Iris pigment epithelial cell (primary cell): Measurements from ENCODE around the gene SLC25A13.

Source experiments
- DNase-seq: peaks from one replicate; pipeline ENCODE4 v3.0.0-alpha.2; 2011; ENCODE audit warnings: low read depth

SLC25A13 gene

DNA sequence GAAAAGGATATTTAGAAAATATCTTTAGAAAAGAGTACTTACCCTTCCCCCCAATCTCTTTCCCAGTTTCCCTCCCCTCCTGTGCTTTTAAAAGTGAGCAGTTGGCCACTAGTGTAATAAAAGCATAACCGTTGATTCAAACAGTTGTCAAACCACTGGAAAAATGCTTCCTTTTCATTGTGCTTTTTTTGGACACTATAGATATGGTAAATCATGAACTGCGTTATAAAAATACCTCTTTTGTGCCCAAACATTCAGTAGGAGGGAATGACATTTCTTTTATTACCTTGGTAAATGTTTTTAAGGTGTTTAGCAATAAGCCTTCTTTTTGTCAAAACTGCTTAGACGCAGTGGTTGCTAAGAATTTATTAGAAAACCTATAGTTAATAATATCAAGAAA lies 232.4 kb downstream of the SLC25A13 start:
- no peak for DNase-seq

DNA sequence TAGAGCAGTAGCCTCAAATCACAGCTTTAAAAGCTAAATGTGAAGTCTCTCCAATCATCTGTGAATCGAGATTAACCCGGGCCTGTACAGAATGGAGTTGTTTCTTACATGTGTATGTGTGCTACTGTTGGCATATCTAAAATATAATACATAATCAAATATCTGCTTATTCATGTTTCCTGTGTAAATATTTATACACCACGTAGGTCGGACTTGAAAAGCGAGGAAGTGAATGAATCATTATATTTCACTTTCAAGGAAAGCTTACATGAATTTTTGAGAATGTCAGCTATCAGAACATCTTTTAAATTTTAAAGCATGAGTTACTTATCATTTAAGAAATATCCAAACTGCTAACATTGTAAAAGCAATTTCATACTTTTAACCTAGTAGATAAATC lies 233.3 kb downstream of the SLC25A13 start:
- peak; percentile 64 for DNase-seq

DNA sequence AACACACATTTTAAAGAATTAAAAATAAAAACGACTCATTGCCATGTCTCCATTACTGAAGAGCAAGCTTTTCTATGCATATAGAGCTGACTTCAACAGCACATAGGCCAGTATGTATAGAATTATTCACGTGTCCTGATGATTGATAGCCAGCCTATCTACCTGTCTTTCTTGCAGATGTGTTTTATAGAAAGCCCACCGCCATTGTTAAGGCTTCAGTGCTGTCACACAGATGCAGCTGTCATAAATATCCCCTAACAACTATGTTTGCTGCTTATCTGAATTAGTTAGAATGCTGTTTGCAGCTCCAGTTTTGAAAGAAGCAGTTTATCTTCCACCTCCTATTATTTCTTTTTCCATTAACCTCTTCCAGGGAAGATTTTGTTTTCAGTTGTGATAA lies 235.9 kb downstream of the SLC25A13 start:
- no peak for DNase-seq

DNA sequence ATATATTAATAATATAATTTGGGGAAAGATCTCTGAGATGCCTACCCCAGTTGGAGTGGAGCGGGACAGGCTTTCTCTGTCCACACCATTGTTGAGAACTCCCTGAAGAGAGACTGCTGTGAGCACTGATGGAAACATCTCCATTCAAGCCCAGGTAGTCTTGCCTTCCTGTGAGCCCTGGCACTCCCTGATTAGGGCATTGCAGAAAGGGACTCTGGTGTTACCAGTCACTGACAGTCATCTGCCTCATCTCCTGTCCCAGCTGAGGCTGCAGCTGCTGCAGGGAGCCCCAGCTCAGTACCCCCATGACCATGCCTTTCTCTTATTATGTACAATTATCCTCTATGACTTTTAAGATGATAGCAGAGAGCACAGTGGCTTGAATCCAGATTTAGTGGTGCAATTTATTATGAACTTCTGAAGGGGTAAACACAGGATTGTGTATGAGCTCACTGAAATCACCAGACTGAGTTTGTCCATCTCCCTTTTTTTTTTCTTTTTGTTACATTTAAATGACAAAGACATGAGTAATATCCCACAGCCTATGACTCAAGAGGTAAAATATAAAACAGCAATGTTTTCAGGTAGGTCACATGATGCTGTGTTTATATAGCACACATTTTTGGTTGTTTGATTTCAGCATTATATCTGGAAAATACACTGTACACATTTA lies 236.9 kb downstream of the SLC25A13 start:
- peak; percentile 80 for DNase-seq

DNA sequence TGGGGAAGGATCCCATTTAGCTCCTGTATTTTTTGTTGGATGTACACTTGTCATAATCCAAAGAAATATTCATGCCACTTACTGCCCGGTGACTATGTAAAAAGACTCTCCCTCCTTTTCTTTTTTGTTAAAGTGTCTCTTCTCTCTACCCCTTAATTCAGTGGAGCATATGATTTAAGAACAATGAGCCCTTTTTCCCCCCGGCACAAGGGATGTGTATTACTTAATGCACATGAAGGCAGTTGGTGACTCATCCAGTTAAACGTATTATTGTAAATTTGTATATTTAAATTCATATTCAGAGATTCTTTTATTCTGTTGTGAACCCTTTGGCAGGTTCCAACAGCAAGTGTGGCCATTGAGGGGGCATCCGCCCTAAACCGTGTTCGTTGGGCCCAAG lies 241.9 kb downstream of the SLC25A13 start:
- peak; percentile 16 for DNase-seq

DNA sequence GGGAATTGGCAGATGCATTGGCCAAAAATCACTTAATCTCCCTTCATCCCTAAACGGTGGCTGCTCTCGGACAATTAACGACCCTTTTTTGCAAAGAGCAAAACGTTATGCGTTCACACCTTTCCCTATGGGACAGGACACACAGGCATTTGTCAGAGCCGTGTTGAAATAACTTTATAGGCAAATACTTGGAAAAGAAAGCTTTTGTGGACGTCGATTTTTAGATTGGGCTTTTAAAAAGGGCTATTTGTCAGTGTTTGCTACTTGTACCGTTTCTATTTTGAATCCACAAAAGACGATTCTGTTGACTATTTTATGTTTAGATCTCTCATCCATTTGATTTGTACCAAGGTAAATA lies 245.6 kb downstream of the SLC25A13 start:
- no peak for DNase-seq

DNA sequence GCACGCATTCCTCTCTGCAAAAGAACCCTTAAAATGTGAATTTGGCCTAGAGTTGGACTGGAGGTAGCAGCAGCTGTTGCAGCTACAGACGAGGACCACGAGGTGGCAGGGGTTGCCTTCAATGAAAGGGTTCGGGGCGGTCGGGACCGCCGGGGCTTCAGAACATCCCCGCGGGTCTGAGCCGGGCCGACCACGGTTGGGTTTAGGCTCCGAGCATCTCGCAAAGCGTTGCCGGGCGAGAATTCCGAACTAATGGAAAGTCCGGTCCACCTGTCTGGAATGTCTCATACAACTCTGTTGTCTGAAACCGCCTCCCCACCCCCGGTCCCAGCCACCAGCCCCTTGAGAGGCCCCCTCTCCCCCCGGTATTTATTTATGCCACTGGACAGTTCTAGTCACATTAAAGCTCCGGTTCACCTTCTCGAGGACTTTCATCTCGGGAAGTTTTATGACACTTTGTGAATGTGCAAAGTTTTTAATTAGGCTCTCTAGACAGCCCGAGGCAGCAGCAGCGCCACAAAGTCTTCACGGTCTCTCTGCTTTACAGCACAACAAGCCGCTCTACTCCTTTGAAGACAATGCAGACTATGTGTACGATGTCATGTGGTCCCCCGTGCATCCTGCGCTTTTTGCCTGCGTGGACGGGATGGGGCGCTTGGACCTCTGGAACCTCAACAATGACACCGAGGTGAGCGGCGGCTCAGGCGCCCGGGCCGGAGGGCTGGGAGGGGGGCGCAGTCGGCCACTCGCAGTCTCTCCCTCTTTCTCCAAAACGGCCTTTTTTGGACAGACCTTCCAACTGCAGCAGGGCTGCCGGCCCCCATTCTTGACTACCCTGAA lies 246.2 kb downstream of the SLC25A13 start:
- DNase-seq, result peak; percentile 54

DNA sequence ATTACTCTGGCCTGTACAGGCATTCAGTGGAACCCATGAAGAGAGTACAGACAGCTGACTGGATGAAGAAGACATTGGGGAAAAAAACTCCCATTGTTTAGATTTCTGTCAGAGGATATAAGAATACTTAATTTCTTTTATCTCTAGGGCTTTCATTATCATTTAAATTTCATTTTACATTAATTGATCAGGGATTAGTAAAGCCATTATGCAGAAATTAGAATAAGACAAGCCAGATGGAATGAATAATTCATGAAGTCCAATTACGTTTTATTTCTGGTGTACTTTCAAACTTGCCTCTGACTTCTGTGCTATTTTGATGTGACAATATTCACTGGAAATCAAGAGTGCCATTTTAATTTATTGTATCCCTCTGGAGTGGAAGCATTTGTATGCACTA lies 247.0 kb downstream of the SLC25A13 start:
- DNase-seq, result no peak
